Astrocyte (in vitro differentiated cells and primary cell): ENCODE results near the gene IRAK1.

ENCODE experiments used
- EZH2 ChIP-seq: IDR thresholded peaks from 2 replicates; pipeline ENCODE4 v1.6.1; 2012; ENCODE audit warnings: mild to moderate bottlenecking, low read length, inconsistent platforms; ENCODE audit not compliant: insufficient read depth
- TF ChIP-seq, protein P1 (sequence below): IDR thresholded peaks from 2 replicates; pipeline ENCODE4 v1.5.1; 2011; ENCODE audit warnings: low read depth, mild to moderate bottlenecking, inconsistent platforms, low read length, moderate library complexity; ENCODE audit not compliant: insufficient read depth

DNA sequence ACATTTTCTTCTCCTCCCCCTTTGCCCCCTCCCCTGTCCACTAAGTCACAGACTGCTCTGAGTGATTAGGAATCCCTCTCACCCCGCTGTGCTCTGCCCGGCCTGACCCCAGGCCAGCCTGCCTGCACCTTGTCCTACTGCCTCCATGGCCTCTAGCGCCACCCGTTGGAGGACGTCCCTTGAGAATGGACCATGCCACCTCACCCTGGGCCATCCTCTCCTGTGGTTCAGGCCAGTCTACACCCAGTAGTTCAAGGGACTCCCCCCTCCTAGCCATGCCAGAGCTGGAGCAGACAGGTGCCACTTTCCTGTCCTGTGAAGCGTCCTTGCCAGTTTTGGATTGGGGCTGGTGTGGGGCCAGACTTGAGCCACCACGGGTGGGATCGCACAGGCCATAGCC lies 9.7 kb upstream of the IRAK1 start:
- TF ChIP-seq, protein P1, sequence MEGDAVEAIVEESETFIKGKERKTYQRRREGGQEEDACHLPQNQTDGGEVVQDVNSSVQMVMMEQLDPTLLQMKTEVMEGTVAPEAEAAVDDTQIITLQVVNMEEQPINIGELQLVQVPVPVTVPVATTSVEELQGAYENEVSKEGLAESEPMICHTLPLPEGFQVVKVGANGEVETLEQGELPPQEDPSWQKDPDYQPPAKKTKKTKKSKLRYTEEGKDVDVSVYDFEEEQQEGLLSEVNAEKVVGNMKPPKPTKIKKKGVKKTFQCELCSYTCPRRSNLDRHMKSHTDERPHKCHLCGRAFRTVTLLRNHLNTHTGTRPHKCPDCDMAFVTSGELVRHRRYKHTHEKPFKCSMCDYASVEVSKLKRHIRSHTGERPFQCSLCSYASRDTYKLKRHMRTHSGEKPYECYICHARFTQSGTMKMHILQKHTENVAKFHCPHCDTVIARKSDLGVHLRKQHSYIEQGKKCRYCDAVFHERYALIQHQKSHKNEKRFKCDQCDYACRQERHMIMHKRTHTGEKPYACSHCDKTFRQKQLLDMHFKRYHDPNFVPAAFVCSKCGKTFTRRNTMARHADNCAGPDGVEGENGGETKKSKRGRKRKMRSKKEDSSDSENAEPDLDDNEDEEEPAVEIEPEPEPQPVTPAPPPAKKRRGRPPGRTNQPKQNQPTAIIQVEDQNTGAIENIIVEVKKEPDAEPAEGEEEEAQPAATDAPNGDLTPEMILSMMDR = no peak
- TF ChIP-seq EZH2 = no peak
